Superior temporal gyrus (tissue), 1 donor: ENCODE data around the gene STEAP2.

ENCODE experiments used
- DNase-seq: peaks from one replicate; pipeline ENCODE4 v3.0.0-alpha.2; 2016; ENCODE audit errors: extremely low spot score

The STEAP2 gene

DNA sequence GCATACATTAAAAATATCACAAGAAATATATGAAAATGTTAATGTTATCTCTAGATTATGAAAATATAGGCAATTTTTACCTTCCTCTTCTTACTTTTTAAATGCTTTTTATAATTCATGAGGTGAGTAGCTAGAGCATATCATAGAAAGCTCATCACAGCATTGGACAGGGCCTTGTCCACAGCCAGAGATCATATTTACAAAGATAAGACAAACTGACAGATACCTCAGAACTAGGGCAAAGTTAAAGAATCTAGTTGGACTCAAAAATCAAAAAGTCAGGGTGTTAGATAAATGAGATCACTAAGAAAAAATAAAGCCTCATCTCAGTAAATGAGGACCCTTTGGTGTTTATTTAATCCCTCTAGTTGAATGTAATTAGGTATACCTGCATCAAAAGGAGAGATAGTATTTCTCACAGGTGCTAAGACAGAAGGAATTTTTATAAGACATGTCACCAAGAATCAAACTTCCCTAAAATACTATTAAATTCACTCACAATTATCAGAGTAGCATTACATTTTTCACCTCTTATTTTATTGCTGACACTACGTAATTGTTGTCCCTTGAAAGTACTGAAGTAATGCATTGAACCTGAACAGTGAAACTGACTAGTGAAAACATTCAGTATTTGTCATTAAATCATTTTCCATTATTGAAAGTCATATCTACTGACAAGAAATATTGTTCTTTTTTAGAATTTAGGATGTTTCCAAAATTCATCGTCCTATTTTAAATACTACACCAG lies 59.1 kb downstream of the STEAP2 start:
- DNase-seq, result no peak

DNA sequence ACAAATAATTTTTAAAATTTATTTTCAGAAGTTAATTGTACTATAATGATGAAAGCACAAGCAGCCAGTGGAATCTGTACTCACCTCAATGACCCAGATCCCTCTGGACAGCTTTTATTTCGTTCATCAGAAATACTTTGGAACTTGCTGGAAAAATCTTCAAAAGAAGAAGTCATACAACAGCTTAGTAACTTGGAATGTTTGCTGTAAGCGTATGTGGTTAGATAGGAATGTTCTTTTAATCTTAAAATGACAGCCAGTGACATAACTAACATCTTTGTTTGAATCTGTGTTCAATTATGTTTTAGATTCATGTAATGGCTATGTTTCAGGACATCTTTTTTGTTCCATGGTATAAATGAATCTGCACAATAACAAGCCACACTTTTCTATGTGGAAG lies 60.2 kb downstream of the STEAP2 start:
- DNase-seq, result no peak

DNA sequence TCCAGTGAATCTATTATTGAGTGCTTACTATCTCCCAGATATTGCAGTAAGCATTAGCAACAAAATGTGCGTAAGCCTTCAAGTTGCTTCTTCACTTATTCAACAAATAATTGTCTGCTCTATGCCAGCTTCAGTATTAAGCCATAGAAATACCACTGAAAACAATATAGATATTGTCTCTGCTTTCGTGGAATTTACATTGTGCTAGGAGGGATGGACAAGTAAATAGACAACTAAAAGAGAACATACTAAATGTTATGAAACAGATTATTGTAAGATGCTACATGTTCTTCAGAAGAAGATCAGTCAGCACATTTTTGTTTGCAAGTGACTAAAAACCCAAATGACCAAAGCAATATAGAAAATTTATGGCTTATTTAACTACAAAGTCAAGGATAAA lies 60.7 kb downstream of the STEAP2 start:
- DNase-seq, result no peak

DNA sequence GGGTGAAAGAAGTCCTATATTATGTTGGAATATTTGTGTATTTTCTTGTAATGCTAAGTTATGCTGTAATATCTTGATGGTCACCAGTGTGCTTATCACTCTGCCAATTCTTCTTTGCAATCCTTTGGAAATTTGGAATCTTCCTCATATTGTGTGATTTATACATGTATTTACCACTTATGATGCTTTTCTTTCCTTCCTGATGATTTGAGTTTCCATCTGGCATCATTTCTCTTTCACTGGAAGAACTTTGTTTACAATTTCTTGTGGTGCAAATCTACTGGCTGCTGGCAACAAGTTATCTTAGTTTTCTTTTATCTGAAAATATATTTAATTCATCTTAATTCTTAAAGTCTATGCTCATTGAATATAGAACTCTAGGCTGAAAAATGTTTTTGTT lies 62.6 kb downstream of the STEAP2 start:
- no peak for DNase-seq

DNA sequence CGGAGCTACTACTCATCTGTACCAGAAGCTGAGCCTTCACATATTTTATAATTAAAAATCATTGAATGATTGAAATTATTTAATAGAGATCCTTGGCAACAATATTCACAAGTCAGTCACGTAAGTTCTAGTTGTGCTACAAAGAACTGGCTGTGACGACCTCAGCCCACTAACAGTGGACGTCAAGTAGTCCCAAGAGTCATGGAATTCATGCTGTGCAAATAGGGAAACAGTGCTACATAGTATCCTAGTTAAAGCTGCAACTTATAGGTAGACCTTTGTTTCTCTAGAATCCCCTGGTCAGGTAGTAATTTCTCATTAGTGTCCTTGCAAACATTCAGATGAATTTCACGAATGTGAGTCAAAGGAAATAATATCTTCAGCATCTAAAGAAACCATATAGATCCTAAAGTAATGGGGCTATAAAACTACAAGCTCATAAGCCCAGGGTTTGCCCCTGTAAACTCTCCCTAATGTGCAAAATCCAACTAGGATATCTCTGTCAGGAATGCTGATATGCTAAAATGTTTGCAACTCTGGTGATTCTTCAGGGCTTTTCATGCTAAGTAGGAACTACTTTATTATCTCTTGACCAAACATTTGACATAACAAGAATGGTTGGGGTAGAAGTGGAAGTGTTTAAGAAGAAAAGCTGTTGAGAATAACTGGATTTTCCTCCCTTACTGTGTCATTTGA lies 64.6 kb downstream of the STEAP2 start:
- DNase-seq, result no peak
